A549 (cell line): Measurements from ENCODE around the gene PSMD9. TPM values are rescaled to one million over a fixed set of nuclear protein-coding genes. Genes with fewer than 3 reads are reported as not detected.
"Not testable (repeated sequence)": the region's sequence is repeated elsewhere in the genome, so short reads cannot be mapped to it uniquely, and the experiment has no call there.

Experiments
- ATAC-seq, 2 experiments: fragments of 200-7000 bp in 1 of 2; fragments of >200 bp in 1 of 2; cut with Nextera tagmentation in 1 of 2; cut with Tn5 transposase in 1 of 2; 3 replicates each; pipeline versions ENCODE4 v1.8.0 to v1.9.1; 2018 to 2020; ENCODE audit warnings: mild to moderate bottlenecking in 1 of 2, moderate library complexity in 1 of 2
- CTCF ChIA-PET: fragments of 300-600 bp; sonication (Branson Sonifier 250); formaldehyde crosslinking; extraction: SDS; loops from one replicate; lab custom pipeline; 2021; ENCODE audit warnings: antibody characterized with exemption, inconsistent platforms; lab: Yijun Ruan, JAX
- POLR2A ChIA-PET: fragments of 350-600 bp; formaldehyde crosslinking; extraction: SDS; loops from one replicate; lab custom pipeline; 2021; ENCODE audit warnings: antibody characterized with exemption, inconsistent platforms; lab: Yijun Ruan, JAX
- DNase-seq, 2 experiments: peaks; one replicate each; pipeline versions ENCODE4 v3.0.0 to v3.0.0-alpha.2; 2011 to 2016; ENCODE audit warnings: low read depth in 1 of 2, low spot score in 1 of 2
- FAIRE-seq: peaks from 2 replicates; lab custom pipeline; 2011; peaks lifted over from hg19 to GRCh38; lab: Jason Lieb, UNC
- H3K27ac ChIP-seq, 2 experiments: fragments of >200 bp; sonication (Bioruptor Twin); formaldehyde crosslinking; 3 replicates each; pipeline ENCODE4 v1.5.1; 2016 to 2017
- H3K4me1 ChIP-seq: fragments of >200 bp; sonication (Bioruptor Twin); formaldehyde crosslinking; 3 replicates; pipeline ENCODE4 v1.6.1; 2016
- H3K4me2 ChIP-seq: fragments of >200 bp; sonication (Bioruptor Twin); formaldehyde crosslinking; 3 replicates; pipeline ENCODE4 v1.6.1; 2016
- H3K4me3 ChIP-seq: fragments of >200 bp; sonication (Bioruptor Twin); formaldehyde crosslinking; 3 replicates; pipeline ENCODE4 v1.5.1; 2016
- H3K9me3 ChIP-seq: fragments of >200 bp; sonication (Bioruptor Twin); formaldehyde crosslinking; 3 replicates; pipeline ENCODE4 v1.6.1; 2016
- CBX2 ChIP-seq: fragments of 200-600 bp; sonication (generic); IDR thresholded peaks from 2 replicates; pipeline ENCODE4 v1.6.1; 2016; ENCODE audit warnings: low read depth, mild to moderate bottlenecking, borderline replicate concordance
- CBX8 ChIP-seq: fragments of 200-600 bp; sonication (generic); IDR thresholded peaks from 2 replicates; pipeline ENCODE4 v1.6.1; 2016
- CHD2 ChIP-seq: fragments of 150-350 bp; IDR thresholded peaks from 2 replicates; pipeline ENCODE4 v1.6.1; 2014; ENCODE audit warnings: low read length; ENCODE audit not compliant: partially characterized antibody
- CHD4 ChIP-seq: fragments of 200-600 bp; sonication (generic); IDR thresholded peaks from 2 replicates; pipeline ENCODE4 v1.6.1; 2016; ENCODE audit warnings: antibody characterized with exemption, mild to moderate bottlenecking, borderline replicate concordance
- CTCF ChIP-seq: fragments of >200 bp; sonication (Bioruptor Twin); formaldehyde crosslinking; IDR thresholded peaks from 3 replicates; pipeline ENCODE4 v1.5.1; 2016
- EHF ChIP-seq: fragments of 250-450 bp; sonication (Bioruptor Pico); IDR thresholded peaks from 2 replicates; pipeline ENCODE4 v1.5.0; 2020; ENCODE audit warnings: mild to moderate bottlenecking
- EHMT2 ChIP-seq: fragments of 200-600 bp; sonication (generic); IDR thresholded peaks from 2 replicates; pipeline ENCODE4 v1.6.1; 2016; ENCODE audit warnings: antibody characterized with exemption, low read depth, mild to moderate bottlenecking, moderate library complexity
- EP300 ChIP-seq, 2 experiments: fragments of >200 bp; sonication (Bioruptor Twin); formaldehyde crosslinking; IDR thresholded peaks; 2 replicates in 1 of 2; 3 replicates in 1 of 2; pipeline ENCODE4 v1.6.1; 2016 to 2017
- ESRRA ChIP-seq: fragments of 150-350 bp; IDR thresholded peaks from 2 replicates; pipeline ENCODE4 v1.6.1; 2014; ENCODE audit warnings: mild to moderate bottlenecking, low read length, borderline replicate concordance
- FOSB ChIP-seq: fragments of 250-450 bp; sonication (Bioruptor Pico); IDR thresholded peaks from 2 replicates; pipeline ENCODE4 v1.5.0; 2020; ENCODE audit warnings: mild to moderate bottlenecking, moderate library complexity
- GATA3 ChIP-seq: IDR thresholded peaks from 2 replicates; pipeline ENCODE4 v1.6.1; 2012; ENCODE audit warnings: borderline replicate concordance
- HEYL ChIP-seq: fragments of 250-450 bp; sonication (Bioruptor Pico); IDR thresholded peaks from 2 replicates; pipeline ENCODE4 v1.8.0; 2021; ENCODE audit warnings: mild to moderate bottlenecking, moderate library complexity
- HMGXB4 ChIP-seq: fragments of 250-450 bp; sonication (Bioruptor Pico); IDR thresholded peaks from 2 replicates; pipeline ENCODE4 v1.5.0; 2021; ENCODE audit warnings: mild to moderate bottlenecking, moderate library complexity, borderline replicate concordance
- HOXB13 ChIP-seq: fragments of 250-450 bp; sonication (Bioruptor Pico); IDR thresholded peaks from 2 replicates; pipeline ENCODE4 v1.5.0; 2020; ENCODE audit warnings: low read depth, mild to moderate bottlenecking, moderate library complexity
- JUNB ChIP-seq: fragments of >200 bp; sonication (Bioruptor Twin); formaldehyde crosslinking; IDR thresholded peaks from 2 replicates; pipeline ENCODE4 v1.6.1; 2016
- KDM1A ChIP-seq: fragments of 200-600 bp; sonication (generic); IDR thresholded peaks from 2 replicates; pipeline ENCODE4 v1.6.1; 2016; ENCODE audit warnings: low read depth, mild to moderate bottlenecking
- KDM5A ChIP-seq: fragments of 200-600 bp; sonication (generic); IDR thresholded peaks from 2 replicates; pipeline ENCODE4 v1.6.1; 2016; ENCODE audit warnings: antibody characterized with exemption, mild to moderate bottlenecking
- PHF8 ChIP-seq: fragments of 200-600 bp; sonication (generic); IDR thresholded peaks from 2 replicates; pipeline ENCODE4 v1.6.1; 2016; ENCODE audit warnings: low read depth, mild to moderate bottlenecking, antibody characterized with exemption, moderate library complexity, borderline replicate concordance
- POLR2A ChIP-seq: IDR thresholded peaks from 2 replicates; pipeline ENCODE4 v1.6.1; 2012; ENCODE audit warnings: mild to moderate bottlenecking, low read length
- POLR2AphosphoS2 ChIP-seq: conservative IDR thresholded peaks from 2 replicates; pipeline ENCODE4 v1.6.1; 2012; ENCODE audit warnings: low read length, improper control_type of control experiment, inconsistent platforms
- RARB ChIP-seq: fragments of 250-450 bp; sonication (Bioruptor Pico); IDR thresholded peaks from 2 replicates; pipeline ENCODE4 v1.8.0; 2021; ENCODE audit warnings: mild to moderate bottlenecking, moderate library complexity
- RCOR1 ChIP-seq: fragments of 150-350 bp; IDR thresholded peaks from 2 replicates; pipeline ENCODE4 v1.6.1; 2014; ENCODE audit warnings: antibody characterized with exemption, low read length, low read depth
- RNF2 ChIP-seq: fragments of 200-600 bp; sonication (generic); IDR thresholded peaks from 2 replicates; pipeline ENCODE4 v1.6.1; 2016; ENCODE audit warnings: low read depth, mild to moderate bottlenecking, antibody characterized with exemption, moderate library complexity, borderline replicate concordance
- SMC3 ChIP-seq: fragments of >200 bp; sonication (Bioruptor Twin); formaldehyde crosslinking; IDR thresholded peaks from 3 replicates; pipeline ENCODE4 v1.6.1; 2018; ENCODE audit warnings: inconsistent platforms
- ZFP36 ChIP-seq: fragments of 450-650 bp; IDR thresholded peaks from 2 replicates; pipeline ENCODE4 v1.6.1; 2014; ENCODE audit warnings: borderline replicate concordance; ENCODE audit not compliant: partially characterized antibody
- ZNF302 ChIP-seq: fragments of 250-450 bp; sonication (Bioruptor Pico); IDR thresholded peaks from 2 replicates; pipeline ENCODE4 v1.9.0; 2021; ENCODE audit warnings: inconsistent platforms, mild to moderate bottlenecking, moderate library complexity
- WGBS: methylation state at CpG from one replicate; pipeline ENCODE4 v1.1.6; 2017; ENCODE audit errors: missing lambda C conversion rate; 5-methylcytosine and 5-hydroxymethylcytosine counted together
- polyA plus RNA-seq, 4 experiments: library from polyadenylated mRNA; depleted of rRNA in 3 of 4; stranded (reverse); fragments of >200 nt; fragmentation: RNase III in 1 of 4; extraction: RNeasy Plus Mini Kit Qiagen cat#74134 plus additional on column Dnase treatment in 1 of 4; gene quantifications; 2 replicates in 3 of 4; 3 replicates in 1 of 4; pipeline ENCODE4 v1.2.3, GENCODE V29; 2011 to 2017
- TF ChIP-seq, protein P1 (sequence below): fragments of 450-650 bp; IDR thresholded peaks from 2 replicates; pipeline ENCODE4 v1.6.1; 2014; ENCODE audit warnings: antibody characterized with exemption
- TF ChIP-seq, protein P2 (sequence below): fragments of 250-450 bp; sonication (Bioruptor Pico); IDR thresholded peaks from 2 replicates; pipeline ENCODE4 v1.5.0; 2020; ENCODE audit warnings: low read depth, mild to moderate bottlenecking, moderate library complexity
- TF ChIP-seq, protein P3 (sequence below): fragments of >200 bp; sonication (Bioruptor Twin); formaldehyde crosslinking; IDR thresholded peaks from 2 replicates; pipeline ENCODE4 v1.6.1; 2016

PSMD9 gene
- polyA plus RNA-seq, 2 of the 4 experiments (the other 2 are of a cell fraction), result 89.3 to 147 TPM

DNA sequence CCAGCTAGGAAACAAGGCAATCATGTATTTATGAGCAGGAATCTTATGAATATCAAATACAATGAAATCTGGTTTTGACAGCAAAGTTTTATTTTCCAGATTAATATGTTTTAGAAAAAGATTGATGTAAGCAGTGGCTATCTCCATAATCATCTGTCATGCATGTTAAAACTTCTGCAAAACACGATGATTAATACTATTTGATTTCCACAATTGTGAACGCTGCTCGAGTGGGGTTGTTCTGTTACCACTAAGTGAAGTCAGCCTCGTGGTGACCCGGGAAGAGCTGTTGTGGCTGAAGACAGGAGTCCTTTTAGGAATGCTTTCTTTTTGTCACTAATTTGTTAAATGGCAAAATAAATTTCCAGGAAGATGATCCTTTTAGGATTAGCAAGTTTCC, 39.2 kb downstream of the PSMD9 start:
- Histone ChIP-seq H3K27ac (peak overlapping the region in 1 of 2 experiments; percentile 54; a peak in 2 of 6 replicates), H3K9me3 (no peaks in the 10 kb centered on the region), H3K4me3 (no peak overlapping the region), H3K4me2 (0 out of 3 replicates have a peak overlapping the region, but pooled peaks have one; percentile 13), H3K4me1 (peaks cover 29% of the 10 kb centered on the region)
- 52% methylated on average over 5 of the region's 5 CpGs for WGBS
- DNase-seq, result no peak
- no peak for ATAC-seq
- POLR2A ChIA-PET, result no interaction called here
- no peak for FAIRE-seq
- CTCF ChIA-PET, result interaction anchor here (0.6 kb wide), 2 partner anchors 11 to 249 kb away, joined by 4 read pairs; no protein-coding TSS in a partner anchor
- no peak for TF ChIP-seq CBX2
- TF ChIP-seq HEYL (CRISPR knock-in tag), result no peak
- TF ChIP-seq CHD4, result no peak
- no peak for TF ChIP-seq HOXB13
- TF ChIP-seq ESRRA, result no peak
- TF ChIP-seq JUNB, result no peak
- TF ChIP-seq RNF2, result no peak
- no peak for TF ChIP-seq EP300 (IDR thresholded peaks at IDR 0.05)

DNA sequence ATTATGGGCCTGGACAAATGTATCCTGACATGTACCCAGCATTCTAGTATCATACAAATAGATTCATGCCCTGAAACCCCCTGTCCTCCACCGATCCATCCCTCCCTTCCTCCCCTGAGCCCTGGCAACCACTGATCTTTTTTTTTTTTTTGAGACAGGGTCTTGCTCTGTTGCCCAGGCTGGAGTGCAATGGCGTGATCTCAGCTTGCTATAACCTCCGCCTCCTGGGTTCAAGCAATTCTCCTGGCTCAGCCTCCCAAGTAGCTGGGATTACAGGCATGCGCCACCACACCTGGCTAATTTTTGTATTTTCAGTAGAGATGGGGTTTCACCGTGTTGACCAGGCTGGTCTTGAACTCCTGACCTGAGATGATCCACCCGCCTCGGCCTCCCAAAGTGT, 41.0 kb downstream of the PSMD9 start:
- 98% methylated on average over 7 of the region's 7 CpGs for WGBS
- ATAC-seq, H3K27ac ChIP-seq, H3K4me2 ChIP-seq, H3K4me3 ChIP-seq, H3K9me3 ChIP-seq, FAIRE-seq, POLR2A ChIA-PET, DNase-seq, CTCF ChIA-PET: not testable (repeated sequence)
- H3K4me1 ChIP-seq, result peaks cover 20% of the 10 kb centered on the region

GRCh38 chr12:121930862-121931261, 42.3 kb downstream of the PSMD9 start:
- CTCF ChIA-PET, result interaction anchor here (1.0 to 1.6 kb wide), 2 partner anchors 74 to 136 kb away, joined by 3 to 6 read pairs; partner anchors contain the start of gene RHOF
- WGBS, result 81% methylated on average over 4 of the region's 4 CpGs

GRCh38 chr12:121932176-121932536, 43.6 kb downstream of the PSMD9 start:
- WGBS, result 90% methylated on average over 3 of the region's 3 CpGs
- Histone ChIP-seq H3K27ac (no peak overlapping the region), H3K4me2 (no peak overlapping the region), H3K4me1 (peaks cover 7% of the 10 kb centered on the region), H3K9me3 (no peaks in the 10 kb centered on the region; the same call in 2 of the 3 replicates), H3K4me3 (no peak overlapping the region)
- DNase-seq, result no peak
- CTCF ChIA-PET, result interaction anchor here (1.3 kb wide), 1 partner anchor 137 kb away, joined by 4 read pairs; no protein-coding TSS in a partner anchor
- POLR2A ChIA-PET, result no interaction called here
- TF ChIP-seq KDM5A, result no peak
- TF ChIP-seq ZFP36, result no peak
- no peak for TF ChIP-seq JUNB
- TF ChIP-seq CTCF, result no peak
- TF ChIP-seq RCOR1, result no peak
- TF ChIP-seq, protein P1, sequence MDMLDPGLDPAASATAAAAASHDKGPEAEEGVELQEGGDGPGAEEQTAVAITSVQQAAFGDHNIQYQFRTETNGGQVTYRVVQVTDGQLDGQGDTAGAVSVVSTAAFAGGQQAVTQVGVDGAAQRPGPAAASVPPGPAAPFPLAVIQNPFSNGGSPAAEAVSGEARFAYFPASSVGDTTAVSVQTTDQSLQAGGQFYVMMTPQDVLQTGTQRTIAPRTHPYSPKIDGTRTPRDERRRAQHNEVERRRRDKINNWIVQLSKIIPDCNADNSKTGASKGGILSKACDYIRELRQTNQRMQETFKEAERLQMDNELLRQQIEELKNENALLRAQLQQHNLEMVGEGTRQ, result no peak
- TF ChIP-seq, protein P2, sequence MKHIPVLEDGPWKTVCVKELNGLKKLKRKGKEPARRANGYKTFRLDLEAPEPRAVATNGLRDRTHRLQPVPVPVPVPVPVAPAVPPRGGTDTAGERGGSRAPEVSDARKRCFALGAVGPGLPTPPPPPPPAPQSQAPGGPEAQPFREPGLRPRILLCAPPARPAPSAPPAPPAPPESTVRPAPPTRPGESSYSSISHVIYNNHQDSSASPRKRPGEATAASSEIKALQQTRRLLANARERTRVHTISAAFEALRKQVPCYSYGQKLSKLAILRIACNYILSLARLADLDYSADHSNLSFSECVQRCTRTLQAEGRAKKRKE (CRISPR knock-in tag), result no peak
- TF ChIP-seq, all 56 proteins: peak for 0
- ATAC-seq, result no peak
- no peak for FAIRE-seq

More at GRCh38 chr12:121930862-121931261, 42.3 kb downstream of the PSMD9 start:
- POLR2A ChIA-PET, result no interaction called here
- Histone ChIP-seq H3K4me3 (no peak overlapping the region), H3K4me1 (peaks cover 10% of the 10 kb centered on the region), H3K9me3 (no peaks in the 10 kb centered on the region), H3K27ac (no peak overlapping the region), H3K4me2 (no peak overlapping the region)
- FAIRE-seq (no peak), ATAC-seq (no peak)
- no peak for TF ChIP-seq RARB (CRISPR knock-in tag)
- TF ChIP-seq ESRRA, result no peak
- TF ChIP-seq POLR2A, result no peak
- TF ChIP-seq PHF8, result no peak
- no peak for TF ChIP-seq EHMT2
- TF ChIP-seq FOSB, result no peak
- no peak for TF ChIP-seq CHD2
- no peak for TF ChIP-seq ZNF302
- TF ChIP-seq SMC3, result no peak
- TF ChIP-seq HEYL (CRISPR knock-in tag), result no peak
- no peak for TF ChIP-seq ZFP36
- TF ChIP-seq EHF (CRISPR knock-in tag), result no peak
- no peak for TF ChIP-seq POLR2AphosphoS2
- TF ChIP-seq HOXB13, result no peak
- TF ChIP-seq GATA3, result no peak
- no peak for TF ChIP-seq HMGXB4 (CRISPR knock-in tag)
- TF ChIP-seq KDM1A, result no peak
- TF ChIP-seq, protein P3, sequence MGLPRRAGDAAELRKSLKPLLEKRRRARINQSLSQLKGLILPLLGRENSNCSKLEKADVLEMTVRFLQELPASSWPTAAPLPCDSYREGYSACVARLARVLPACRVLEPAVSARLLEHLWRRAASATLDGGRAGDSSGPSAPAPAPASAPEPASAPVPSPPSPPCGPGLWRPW, result no peak
- no peak for TF ChIP-seq CBX8
- TF ChIP-seq, all 56 proteins: peak for 0
- DNase-seq, result no peak
